DMS 273 (cell line): ENCODE results near the gene KLF6.

Experiments used
- DNase-seq: peaks from one replicate; lab custom pipeline; 2025; ENCODE audit not compliant: unreplicated experiment; lab: John Stamatoyannopoulos, UW

Gene KLF6

DNA sequence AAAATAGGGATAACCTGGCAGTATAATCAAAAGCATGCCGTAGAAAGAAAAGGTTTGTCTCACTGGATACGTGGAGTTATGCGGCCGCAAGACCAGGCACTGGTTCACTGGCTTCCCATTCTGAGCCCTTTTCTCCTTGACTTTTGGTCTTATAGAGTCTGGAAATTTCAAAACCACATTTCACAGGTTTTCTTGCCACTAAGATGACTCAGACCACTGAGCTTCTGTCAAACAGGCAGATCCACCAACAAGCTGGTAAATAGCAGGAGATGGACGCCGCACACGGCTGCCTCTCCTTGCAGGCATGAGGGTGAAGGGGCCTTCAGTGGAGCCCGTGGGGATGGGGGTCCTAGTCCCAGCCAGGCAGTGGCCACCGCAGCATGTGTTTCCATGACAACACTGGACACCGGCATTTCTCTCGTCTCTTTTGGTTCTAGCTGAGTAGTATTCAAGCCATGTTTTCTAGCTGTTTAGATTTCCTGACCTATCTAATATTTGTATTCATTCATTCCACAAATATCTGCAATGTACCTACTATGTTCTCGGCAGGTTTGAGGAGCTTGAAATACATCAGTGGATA, 55.5 kb downstream of the KLF6 start:
- DNase-seq: no peak

DNA sequence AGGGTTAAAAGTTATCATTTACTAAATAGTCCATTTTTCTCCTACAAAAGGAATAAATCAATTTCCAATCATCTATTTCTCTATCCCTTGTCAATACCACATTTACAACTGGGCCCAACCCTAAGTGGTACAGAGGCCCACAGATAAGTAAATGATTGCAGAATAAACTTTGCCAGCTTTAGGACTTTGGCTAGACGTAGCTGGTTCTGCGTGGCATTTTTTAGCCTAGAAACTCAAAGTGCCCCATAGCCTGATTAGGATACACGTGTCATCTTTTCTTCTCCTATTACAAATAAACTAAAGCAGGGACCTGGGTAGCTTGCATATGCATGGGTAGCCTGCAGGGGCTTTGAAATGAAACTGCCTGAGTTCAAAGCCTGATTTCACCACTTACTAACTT, 56.4 kb downstream of the KLF6 start:
- no peak for DNase-seq

DNA sequence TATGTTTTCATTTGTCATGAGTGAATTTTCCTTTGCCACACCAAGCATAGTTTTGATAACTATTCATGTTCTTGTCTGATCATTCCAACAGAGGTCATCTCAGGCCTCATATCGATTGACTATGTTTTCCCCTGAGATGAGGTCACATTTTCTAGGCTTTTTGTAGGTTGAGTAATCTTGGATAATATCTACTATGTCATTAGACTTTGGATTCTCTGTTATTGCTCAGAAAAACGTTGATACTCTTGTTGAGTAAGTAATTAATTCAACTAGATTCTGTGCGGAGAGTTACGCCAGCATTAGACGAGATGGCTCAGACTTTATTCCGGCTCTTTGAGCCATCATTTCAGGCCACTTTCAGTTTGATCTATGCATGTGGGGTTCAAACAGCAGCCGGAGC, 57.7 kb downstream of the KLF6 start:
- no peak for DNase-seq
